WTC11 (cell line): ENCODE measurements around the gene ZFYVE28. TPM values are rescaled to one million over a fixed set of nuclear protein-coding genes. Genes with fewer than 3 reads are reported as not detected.
A peak's percentile ranks its signal among the peaks of the same experiment; 100 is the strongest.

Experiments used
- ATAC-seq: fragments of 200-7000 bp; cut with Tn5 transposase; 2 replicates; pipeline ENCODE4 v1.10.0; 2021; ENCODE audit warnings: mild to moderate bottlenecking, moderate library complexity
- CTCF ChIA-PET: fragments of 300-600 bp; sonication (Branson Sonifier 250); formaldehyde crosslinking; loops from one replicate; lab custom pipeline; 2021; ENCODE audit warnings: antibody characterized with exemption; lab: Charles Lee
- POLR2A ChIA-PET: fragments of 350-600 bp; sonication (Branson Sonifier 250); formaldehyde crosslinking; loops from one replicate; lab custom pipeline; 2021; ENCODE audit warnings: antibody characterized with exemption; lab: Charles Lee
- DNase-seq: peaks from one replicate; pipeline ENCODE4 v3.0.0; 2021; ENCODE audit warnings: low spot score
- H3K27ac Mint-ChIP-seq: 2 replicates; pipeline ENCODE4 v1.8.0; 2021; ENCODE audit warnings: mixed read lengths
- H3K27me3 Mint-ChIP-seq: 2 replicates; pipeline ENCODE4 v1.8.0; 2021; ENCODE audit warnings: low read depth, mild to moderate bottlenecking, moderate library complexity, mixed read lengths
- H3K36me3 Mint-ChIP-seq: 2 replicates; pipeline ENCODE4 v1.8.0; 2021; ENCODE audit warnings: mixed read lengths
- H3K4me1 Mint-ChIP-seq: 2 replicates; pipeline ENCODE4 v1.8.0; 2022; ENCODE audit warnings: mixed read lengths
- H3K4me3 Mint-ChIP-seq: 2 replicates; pipeline ENCODE4 v1.8.0; 2021; ENCODE audit warnings: mild to moderate bottlenecking, moderate library complexity, mixed read lengths
- H3K9me3 Mint-ChIP-seq: 2 replicates; pipeline ENCODE4 v1.8.0; 2021; ENCODE audit warnings: mixed read lengths
- AFF4 ChIP-seq: sonication (generic); formaldehyde crosslinking; IDR thresholded peaks from 2 replicates; pipeline ENCODE4 v1.8.1; 2023; ENCODE audit warnings: mild to moderate bottlenecking, missing genetic modification reagents, borderline replicate concordance
- E2F4 ChIP-seq: sonication (generic); formaldehyde crosslinking; IDR thresholded peaks from 2 replicates; pipeline ENCODE4 v1.8.1; 2022; ENCODE audit warnings: low read depth, mild to moderate bottlenecking, moderate library complexity, missing genetic modification reagents, borderline replicate concordance
- EMX1 ChIP-seq: fragments of 250-450 bp; sonication (Bioruptor Pico); IDR thresholded peaks from 2 replicates; pipeline ENCODE4 v1.8.0; 2021; ENCODE audit warnings: mild to moderate bottlenecking
- ERG ChIP-seq: fragments of 250-450 bp; sonication (Bioruptor Pico); IDR thresholded peaks from 2 replicates; pipeline ENCODE4 v1.8.0; 2021; ENCODE audit warnings: mild to moderate bottlenecking
- FOXK1 ChIP-seq: sonication (generic); formaldehyde crosslinking; IDR thresholded peaks from 2 replicates; pipeline ENCODE4 v1.8.0; 2022; ENCODE audit warnings: mild to moderate bottlenecking, moderate library complexity, missing genetic modification reagents
- MAX ChIP-seq: sonication (generic); formaldehyde crosslinking; IDR thresholded peaks from 2 replicates; pipeline ENCODE4 v1.8.0; 2022; ENCODE audit warnings: mild to moderate bottlenecking, missing genetic modification reagents
- MXD4 ChIP-seq: fragments of 250-450 bp; sonication (Bioruptor Pico); IDR thresholded peaks from 2 replicates; pipeline ENCODE4 v1.8.0; 2021; ENCODE audit warnings: mild to moderate bottlenecking, moderate library complexity, borderline replicate concordance
- NR2C2 ChIP-seq: sonication (generic); formaldehyde crosslinking; IDR thresholded peaks from 2 replicates; pipeline ENCODE4 v1.8.0; 2022; ENCODE audit warnings: mild to moderate bottlenecking, missing genetic modification reagents
- RORB ChIP-seq: fragments of 250-450 bp; sonication (Bioruptor Pico); IDR thresholded peaks from 2 replicates; pipeline ENCODE4 v1.9.0; 2021; ENCODE audit warnings: mild to moderate bottlenecking
- SP1 ChIP-seq: sonication (generic); formaldehyde crosslinking; conservative IDR thresholded peaks from 2 replicates; pipeline ENCODE4 v1.8.1; 2022; ENCODE audit warnings: missing genetic modification reagents
- TEAD1 ChIP-seq: sonication (generic); formaldehyde crosslinking; IDR thresholded peaks from 2 replicates; pipeline ENCODE4 v1.8.0; 2022; ENCODE audit warnings: mild to moderate bottlenecking, missing genetic modification reagents
- ZNF263 ChIP-seq: sonication (generic); formaldehyde crosslinking; IDR thresholded peaks from 2 replicates; pipeline ENCODE4 v1.8.1; 2022; ENCODE audit warnings: low read depth, mild to moderate bottlenecking, moderate library complexity, missing genetic modification reagents
- total RNA-seq: library from RNA; stranded (reverse); gene quantifications from 3 replicates; pipeline ENCODE4 v1.2.3, GENCODE V29; 2021

ZFYVE28 gene
- total RNA-seq, 1 experiment from 2014 or later = 7.8 TPM

- DNase-seq (peak; percentile 48), ATAC-seq (peak; percentile 5)
- ChIA-PET CTCF (interaction anchor here (1.0 to 3.6 kb wide), 3 partner anchors 41 to 93 kb away, joined by 3 to 19 read pairs (median 4); no protein-coding TSS in a partner anchor), POLR2A (no interaction called here)
- Mint-ChIP-seq H3K4me3 (peak overlapping the region; percentile 62), H3K9me3 (no peaks in the 10 kb centered on the region), H3K4me1 (no peaks in the 10 kb centered on the region), H3K27me3 (peaks cover 7% of the 10 kb centered on the region), H3K27ac (no peak overlapping the region), H3K36me3 (no peaks in the 10 kb centered on the region)
- TF ChIP-seq MAX (CRISPR knock-in tag) (0 out of 2 replicates have a peak, but pooled peaks have one; percentile 21), FOXK1 (peak; percentile 58; the same call in 1 of the 2 replicates), E2F4 (CRISPR knock-in tag) (no peak)
These were observed 157.2 kb downstream of the ZFYVE28 start for GRCh38 chr4:2261110-2261852.

- Mint-ChIP-seq H3K4me1 (no peaks in the 10 kb centered on the region), H3K36me3 (no peaks in the 10 kb centered on the region), H3K27me3 (peaks cover 7% of the 10 kb centered on the region), H3K9me3 (no peaks in the 10 kb centered on the region), H3K27ac (no peak overlapping the region), H3K4me3 (peak overlapping the region; percentile 62)
- CTCF ChIA-PET = interaction anchor here (0.6 to 3.6 kb wide), 3 partner anchors 41 to 94 kb away, joined by 3 to 19 read pairs (median 3); no protein-coding TSS in a partner anchor
- POLR2A ChIA-PET = no interaction called here
- peak; percentile 10 for DNase-seq
- no peak for ATAC-seq
- TF ChIP-seq EMX1 (CRISPR knock-in tag) (no peak), RORB (CRISPR knock-in tag) (no peak), ZNF263 (CRISPR knock-in tag) (no peak), AFF4 (CRISPR knock-in tag) (no peak), NR2C2 (CRISPR knock-in tag) (no peak), TEAD1 (CRISPR knock-in tag) (no peak), ERG (CRISPR knock-in tag) (no peak), MXD4 (CRISPR knock-in tag) (no peak), SP1 (no peak), E2F4 (CRISPR knock-in tag) (no peak)
These were observed 157.9 kb downstream of the ZFYVE28 start for GRCh38 chr4:2260344-2261109.
